HG03103 (cell line): Measurements from ENCODE around the gene FRMD1.

Experiments
- ATAC-seq: cut with Tn5 transposase; IDR thresholded peaks from one replicate; pipeline ENCODE4 v1.9.1; 2021; ENCODE audit warnings: low read depth; ENCODE audit not compliant: unreplicated experiment

The FRMD1 gene

GRCh38 chr6:168015009-168015408, 64.0 kb downstream of the FRMD1 start:
- ATAC-seq, result no peak

- ATAC-seq, result no peak
Observed at GRCh38 chr6:168014428-168014827, 64.6 kb downstream of the FRMD1 start.

DNA sequence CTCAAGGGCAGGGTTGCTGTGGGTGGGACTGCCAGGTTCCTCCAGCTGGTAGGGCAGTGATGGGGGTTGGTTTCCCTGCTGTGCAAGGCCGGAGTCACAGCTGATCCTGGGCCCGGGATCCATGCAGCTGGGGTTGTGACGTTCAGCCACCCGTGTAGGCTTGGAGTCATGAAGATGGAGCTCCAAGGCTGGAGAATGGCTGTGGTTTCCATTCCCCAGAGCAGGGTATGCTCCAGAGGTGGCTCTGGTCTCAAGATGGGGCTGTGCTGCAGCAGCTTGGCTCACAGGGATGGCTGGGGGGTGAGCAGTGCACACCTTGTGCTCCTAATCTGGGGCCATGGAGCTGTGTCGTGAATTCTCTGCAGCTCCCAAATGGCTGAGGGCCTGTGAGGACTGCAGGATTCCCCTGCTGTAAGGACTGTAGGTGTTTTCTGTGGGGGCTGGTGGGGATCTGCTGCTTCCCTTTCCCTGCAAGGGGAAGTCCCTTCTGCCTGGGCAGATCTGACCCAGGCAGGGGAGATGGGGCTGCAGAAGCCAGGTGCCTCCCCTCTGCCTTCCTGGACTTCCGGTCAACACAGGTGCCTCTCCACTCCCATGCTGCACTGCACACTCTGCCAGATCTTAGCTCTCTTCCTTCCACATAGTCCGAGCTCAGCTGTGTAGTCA, 65.6 kb downstream of the FRMD1 start:
- ATAC-seq, result no peak

- no peak for ATAC-seq
Observed at GRCh38 chr6:168012431-168013249, 66.4 kb downstream of the FRMD1 start.

DNA sequence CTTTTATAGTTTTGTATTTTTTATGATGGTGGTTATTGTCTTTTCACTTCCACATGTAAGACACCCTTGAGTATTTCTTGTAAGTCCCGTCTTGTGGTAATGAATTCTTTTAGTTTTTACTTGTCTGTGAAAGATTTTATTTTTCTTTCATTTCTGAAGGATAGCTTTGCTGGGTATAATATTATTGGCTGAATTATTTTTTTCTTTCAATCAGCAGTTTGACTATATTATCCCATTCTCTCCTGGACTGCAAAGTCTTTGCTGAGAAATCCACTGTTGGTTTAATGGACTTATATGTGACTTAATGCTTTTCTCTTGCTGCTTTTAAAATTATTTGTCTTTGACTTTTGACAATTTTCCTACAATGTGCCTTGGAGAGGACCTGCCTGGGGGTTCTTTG, 67.7 kb downstream of the FRMD1 start:
- no peak for ATAC-seq

DNA sequence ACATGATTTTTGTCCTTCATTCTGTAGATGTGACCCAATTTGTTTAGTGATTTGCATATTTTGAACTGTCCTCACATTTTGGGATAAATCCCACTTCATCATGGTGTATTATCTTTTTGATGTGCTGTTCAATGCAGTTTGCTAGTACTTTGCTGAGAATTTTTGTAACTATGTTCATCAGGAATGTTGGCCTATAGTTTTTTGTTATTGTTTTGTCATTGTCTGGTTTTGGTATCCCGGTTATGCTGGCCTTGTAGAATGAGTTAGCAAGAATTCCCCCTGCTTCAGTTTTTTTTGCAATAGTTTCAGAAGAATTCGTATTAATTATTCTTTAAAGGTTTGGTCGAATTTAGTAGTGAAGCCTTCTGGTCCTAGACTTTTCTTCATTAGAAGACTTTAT, 69.7 kb downstream of the FRMD1 start:
- no peak for ATAC-seq

DNA sequence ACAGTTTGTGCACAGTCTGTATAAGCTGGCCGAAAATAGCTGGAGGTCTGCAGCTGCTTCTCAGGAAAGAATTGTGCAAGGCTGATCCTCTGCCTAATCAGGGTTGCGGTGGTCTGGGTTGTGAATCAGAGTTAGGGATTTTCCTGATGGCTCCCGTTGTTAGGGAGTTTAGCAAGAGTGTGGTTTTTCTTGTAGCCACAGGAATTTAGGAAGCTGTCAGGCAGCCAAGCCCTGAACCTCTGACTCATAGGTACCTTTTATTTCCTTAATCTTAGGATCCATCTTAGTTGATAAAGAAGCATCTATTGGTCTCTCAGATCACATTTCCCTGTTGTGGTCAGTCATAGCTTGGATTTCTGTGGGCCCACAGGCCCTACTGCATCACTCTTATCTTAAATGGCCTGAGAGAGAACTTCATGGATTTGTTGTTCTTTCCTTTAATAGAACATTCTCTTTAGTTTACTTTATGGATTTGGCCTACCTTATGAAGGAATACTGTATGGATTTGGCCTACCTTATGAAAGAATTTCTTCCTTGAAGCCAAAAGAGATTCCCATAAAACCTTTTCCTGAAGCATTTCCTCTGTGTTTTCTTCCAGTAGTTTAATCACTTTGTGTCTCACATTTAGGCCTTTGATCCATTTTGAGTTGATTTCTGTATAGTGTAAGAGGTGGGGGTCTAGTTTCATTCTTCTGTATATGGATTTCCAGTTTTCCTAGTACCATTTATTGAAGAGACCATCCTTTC, 71.2 kb downstream of the FRMD1 start:
- no peak for ATAC-seq

- no peak for ATAC-seq
Observed at GRCh38 chr6:168005796-168006195, 73.2 kb downstream of the FRMD1 start.

GRCh38 chr6:168004945-168005344, 74.1 kb downstream of the FRMD1 start:
- ATAC-seq, result no peak

- no peak for ATAC-seq
Observed at GRCh38 chr6:168004023-168004422, 75.0 kb downstream of the FRMD1 start.
